HT-29 (cell line): ENCODE data around the gene GNG7. TPM values are rescaled to one million over a fixed set of nuclear protein-coding genes. Genes with fewer than 3 reads are reported as not detected.
"Not testable (repeated sequence)": the region's sequence is repeated elsewhere in the genome, so short reads cannot be mapped to it uniquely, and the experiment has no call there.

Experiments used
- DNase-seq: peaks from one replicate; pipeline ENCODE4 v3.0.0-alpha.2; 2015; ENCODE audit warnings: low spot score
- total RNA-seq: library from RNA; depleted of rRNA; stranded (reverse); fragments of >200 nt; shearing (Covaris generic); gene quantifications from 2 replicates; pipeline ENCODE4 v1.2.3, GENCODE V29; 2014

GNG7 gene
- total RNA-seq, 1 experiment from 2014 or later: 0.23 TPM

DNA sequence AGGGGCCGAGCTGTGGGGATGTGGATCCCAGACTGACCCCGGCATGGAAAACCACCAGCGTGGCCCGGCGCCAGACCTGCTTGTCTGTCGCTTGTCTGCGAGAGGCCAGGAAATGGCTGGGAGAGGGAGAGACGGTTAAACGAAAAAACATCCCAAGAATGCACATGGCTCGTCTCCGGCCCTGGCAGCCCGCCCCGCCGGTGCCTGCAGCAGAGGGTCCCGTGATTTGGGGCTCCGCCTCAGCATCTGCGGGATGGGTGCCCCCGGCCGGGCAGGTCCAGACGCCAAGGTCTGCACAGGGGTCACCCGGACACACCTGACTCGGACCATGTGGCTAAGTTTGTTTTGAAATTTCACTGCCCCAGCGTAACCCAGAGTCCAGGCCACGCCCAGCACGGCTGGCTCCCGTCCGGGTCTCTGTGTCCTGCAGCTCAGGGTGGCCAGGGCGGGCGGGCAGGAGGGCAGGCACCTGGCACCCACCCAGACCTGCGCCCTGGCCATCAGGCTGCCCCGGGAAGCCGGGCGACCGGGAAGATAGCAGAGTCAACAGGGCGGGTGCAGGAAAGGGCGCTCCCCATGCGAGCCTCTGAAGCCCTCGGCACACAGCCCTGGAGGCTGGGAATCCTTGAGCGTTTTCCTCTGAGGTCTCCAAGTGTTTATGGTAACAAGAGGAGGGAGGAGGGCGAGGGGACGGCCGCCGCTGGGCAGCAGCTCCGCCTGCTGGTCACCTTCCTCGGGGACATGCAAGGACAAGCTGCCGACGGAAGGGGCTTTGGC is 123.4 kb downstream of the GNG7 start:
- DNase-seq: peak; percentile 85

DNA sequence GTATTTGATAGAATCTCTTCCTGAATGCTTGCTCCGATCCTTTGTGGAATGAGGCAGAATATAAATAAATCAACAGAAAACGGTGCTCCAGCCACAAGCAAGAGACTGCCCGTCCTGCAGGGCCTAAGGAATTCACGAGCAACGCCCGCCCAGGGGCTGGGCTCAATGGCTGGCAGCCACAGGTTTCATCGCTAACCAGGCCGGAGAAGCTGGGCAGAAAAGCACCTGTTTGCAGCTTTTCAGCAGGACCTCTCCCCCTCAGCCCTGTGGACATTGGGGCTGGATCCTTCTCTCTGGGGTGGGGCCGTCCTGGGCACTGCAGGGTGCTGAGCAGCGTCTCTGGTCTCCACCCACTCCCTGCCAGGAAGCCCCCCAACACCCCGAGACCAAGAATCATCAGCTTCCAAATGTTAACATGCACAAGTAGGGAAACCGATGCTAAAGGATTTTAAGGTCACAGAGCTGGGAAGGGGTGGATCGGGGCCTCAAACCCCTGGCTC is 124.1 kb downstream of the GNG7 start:
- peak; percentile 51 for DNase-seq

- no peak for DNase-seq
These were observed 124.7 kb downstream of the GNG7 start for GRCh38 chr19:2577722-2578335.

- DNase-seq: no peak
These were observed 126.6 kb downstream of the GNG7 start for GRCh38 chr19:2575734-2576481.

DNA sequence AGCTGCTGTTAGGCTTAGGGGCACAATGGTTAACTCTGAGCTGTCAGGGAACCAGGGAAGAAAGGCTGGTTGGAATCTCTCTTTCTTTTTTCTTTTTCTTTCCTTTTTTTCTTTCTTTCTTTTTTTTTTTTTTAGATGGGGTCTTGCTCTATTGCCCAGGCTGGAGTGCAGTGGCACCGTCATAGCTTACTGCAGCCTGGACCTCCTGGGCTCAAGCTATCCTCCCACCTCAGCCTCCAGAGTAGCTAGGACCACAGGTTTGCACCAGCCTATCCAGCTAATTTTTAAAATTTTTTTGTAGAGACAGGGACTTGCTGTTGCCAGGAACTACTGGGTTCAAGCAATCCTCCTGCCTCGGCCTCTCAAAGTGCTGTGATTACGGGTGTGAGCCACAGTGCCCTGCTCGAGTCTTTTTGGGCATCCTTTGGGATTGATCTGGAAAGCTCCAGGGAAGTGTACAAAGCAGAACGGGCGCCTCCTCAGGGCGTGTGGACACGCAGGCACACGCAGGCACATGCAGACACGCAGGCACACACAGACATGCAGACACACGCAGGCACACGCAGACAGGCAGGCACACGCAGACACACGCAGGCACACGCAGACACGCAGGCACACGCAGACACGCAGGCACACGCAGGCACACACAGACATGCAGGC is 127.4 kb downstream of the GNG7 start:
- DNase-seq: no peak

- no peak for DNase-seq
These were observed 128.0 kb downstream of the GNG7 start for GRCh38 chr19:2574478-2574931.

DNA sequence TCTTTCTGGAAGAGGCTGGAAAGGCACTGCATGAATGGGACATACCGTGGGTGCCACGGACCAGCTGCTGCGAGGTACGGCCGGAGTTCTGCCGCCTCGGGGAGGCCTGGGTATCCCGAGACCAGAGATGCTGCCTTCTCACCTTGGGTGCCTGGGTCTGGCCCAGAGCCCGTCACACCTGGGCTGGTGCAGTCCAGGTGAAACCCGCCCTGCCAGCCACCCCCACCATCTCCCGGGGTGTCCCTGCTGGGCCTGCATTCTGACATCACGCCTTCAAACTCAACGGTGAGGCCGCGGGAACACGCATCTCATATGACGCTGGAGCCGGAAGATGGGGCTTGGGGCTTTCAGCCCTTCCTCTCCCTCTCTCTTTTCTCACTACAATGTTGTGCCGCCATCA is 128.6 kb downstream of the GNG7 start:
- no peak for DNase-seq

DNA sequence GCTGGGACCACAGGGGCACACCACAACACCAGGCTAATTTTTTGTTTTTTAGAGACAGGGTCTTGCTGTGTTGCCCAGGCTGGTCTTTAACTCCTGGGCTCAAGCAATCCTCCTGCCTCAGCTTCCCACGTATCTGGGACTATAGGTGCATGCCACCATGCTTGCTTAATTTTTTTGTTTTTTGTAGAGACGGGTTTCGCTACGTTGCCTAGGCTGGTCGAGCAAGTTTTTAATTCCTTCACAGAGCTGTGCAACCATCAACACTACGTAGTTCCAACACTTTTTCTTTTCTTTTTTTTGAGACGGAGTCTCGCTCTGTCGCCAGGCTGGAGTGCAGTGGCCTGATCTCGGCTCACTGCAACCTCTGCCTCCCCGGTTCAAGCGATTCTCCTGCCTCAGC is 130.3 kb downstream of the GNG7 start:
- DNase-seq: not testable (repeated sequence)

GRCh38 chr19:2569596-2570465 is 132.7 kb downstream of the GNG7 start:
- no peak for DNase-seq

GRCh38 chr19:2567996-2568395 is 134.5 kb downstream of the GNG7 start:
- no peak for DNase-seq

DNA sequence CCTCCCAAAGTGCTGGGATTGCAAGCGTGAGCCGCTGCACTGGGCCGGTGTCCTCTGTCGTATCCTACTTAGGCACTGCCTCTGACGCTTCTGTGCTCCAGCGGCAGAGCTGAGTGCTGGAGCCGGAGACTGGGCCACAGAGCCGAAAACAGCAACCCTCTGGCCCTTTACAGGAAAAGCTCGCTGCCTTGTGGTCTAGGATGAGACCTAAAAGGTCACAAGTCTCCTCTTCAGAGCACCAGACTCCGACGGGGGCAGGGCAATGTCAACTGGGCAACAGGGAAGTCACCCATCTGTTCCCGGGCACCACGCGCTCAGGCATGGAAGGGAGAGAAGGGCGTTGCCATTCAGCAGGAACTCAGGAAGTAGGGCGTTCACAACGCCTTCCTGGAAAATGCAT is 134.9 kb downstream of the GNG7 start:
- no peak for DNase-seq

GRCh38 chr19:2563546-2563945 is 138.9 kb downstream of the GNG7 start:
- not testable (repeated sequence) for DNase-seq

DNA sequence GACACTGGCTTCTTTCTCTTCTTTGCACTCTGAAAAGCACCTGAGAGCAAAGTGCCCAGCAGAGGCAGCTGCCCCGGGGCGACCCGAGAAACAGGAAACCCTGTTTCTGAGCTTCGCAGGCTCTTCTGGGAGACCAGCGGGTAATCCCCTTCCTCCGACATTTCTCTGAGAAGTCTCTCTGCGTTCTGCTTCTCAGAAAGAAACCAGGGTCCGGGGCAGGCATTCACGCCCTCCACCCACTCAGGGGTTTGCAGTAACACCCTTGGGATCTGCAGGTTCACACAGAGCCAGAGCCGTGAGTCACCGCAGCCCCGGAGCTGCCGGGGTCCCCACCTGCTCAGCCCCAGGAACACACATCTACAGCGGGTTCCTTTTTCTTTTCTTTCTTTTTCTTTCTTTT is 140.6 kb downstream of the GNG7 start:
- DNase-seq: no peak

DNA sequence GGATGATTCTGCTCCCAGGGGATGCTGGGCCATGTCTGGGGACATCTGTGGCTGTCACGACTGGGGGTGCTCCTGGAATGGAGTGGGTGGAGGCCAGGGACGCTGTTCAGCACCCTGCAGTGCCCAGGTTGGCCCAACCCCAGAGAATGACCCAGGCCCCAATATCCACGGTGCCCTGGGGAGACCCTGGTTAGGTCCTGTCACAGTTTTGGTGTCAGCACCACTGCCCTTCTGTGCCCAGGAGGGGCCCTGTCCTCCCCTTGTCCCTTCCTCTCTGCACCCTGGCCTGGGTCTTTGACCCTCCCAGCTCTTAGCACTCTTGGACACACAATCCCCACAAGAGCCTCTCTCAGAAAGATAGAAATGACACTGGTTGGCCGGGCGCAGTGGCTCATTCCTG is 141.3 kb downstream of the GNG7 start:
- DNase-seq: no peak

DNA sequence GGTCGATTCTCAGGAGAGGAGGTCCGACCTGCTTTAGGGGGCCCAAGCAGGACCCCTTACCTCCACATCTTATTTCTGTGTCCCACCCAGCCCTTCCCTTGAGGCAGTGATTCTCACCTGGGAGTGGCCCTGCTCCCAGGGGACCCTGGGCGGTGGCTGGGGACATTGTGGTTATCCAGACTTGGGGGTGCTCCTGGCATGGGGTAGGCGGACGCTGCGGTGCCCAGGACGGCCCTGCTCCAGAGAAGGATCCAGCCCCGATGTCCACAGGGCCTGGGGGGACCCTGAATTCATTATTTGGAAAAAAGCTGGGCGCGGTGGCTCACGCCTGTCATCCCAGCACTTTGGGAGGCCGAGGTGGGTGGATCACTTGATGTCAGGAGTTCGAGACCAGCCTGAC is 142.1 kb downstream of the GNG7 start:
- no peak for DNase-seq

DNA sequence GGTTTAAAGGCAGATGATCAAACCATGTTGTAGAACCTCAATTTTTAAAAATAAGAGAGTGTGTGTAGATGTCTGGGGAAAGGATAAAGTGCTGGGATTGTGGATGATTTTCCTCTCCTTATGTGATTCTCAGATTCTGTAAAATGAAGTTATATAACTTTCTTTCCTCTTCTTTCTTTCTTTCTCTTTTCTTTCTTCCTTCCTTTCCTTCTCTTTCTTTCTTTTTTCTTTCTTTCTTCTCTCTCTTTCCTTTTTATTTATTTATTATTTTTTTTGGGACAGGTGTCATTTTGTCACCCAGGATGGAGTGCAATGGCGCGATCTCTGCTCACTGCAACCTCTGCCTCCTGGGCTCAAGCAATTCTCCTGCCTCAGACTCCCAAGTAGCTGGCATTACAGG is 144.0 kb downstream of the GNG7 start:
- no peak for DNase-seq

DNA sequence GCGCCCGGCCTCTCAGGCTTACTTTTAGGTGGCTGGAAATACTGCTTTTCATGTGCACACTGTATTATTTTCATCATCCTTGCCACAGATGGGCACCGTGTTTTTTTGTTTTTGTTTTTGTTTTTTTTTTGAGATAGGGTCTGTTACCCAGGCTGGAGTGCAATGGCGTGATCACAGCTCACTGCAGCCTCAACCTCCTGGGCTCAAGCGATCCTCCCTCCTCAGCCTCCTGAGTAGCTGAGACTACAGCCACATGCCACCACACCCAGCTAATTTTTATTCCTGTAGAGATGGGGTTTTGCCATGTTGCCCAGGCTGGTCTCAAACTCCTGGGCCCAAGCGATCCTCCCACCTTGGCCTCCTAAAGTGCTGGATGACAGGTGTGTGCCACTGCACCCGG is 144.4 kb downstream of the GNG7 start:
- not testable (repeated sequence) for DNase-seq

DNA sequence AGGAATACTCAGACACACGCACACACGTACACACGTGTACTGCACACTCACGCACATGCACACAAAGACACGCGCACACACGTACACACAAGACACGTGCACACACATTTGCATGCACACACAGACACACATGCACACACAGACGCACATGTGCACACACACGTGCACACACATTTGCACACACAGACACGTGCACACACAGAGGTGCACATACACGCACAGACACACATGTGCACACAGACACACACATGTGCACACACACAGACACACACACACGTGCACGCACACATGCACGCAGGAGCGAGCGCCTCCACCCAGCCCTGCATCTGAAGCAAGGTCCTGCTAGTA is 145.4 kb downstream of the GNG7 start:
- DNase-seq: no peak

DNA sequence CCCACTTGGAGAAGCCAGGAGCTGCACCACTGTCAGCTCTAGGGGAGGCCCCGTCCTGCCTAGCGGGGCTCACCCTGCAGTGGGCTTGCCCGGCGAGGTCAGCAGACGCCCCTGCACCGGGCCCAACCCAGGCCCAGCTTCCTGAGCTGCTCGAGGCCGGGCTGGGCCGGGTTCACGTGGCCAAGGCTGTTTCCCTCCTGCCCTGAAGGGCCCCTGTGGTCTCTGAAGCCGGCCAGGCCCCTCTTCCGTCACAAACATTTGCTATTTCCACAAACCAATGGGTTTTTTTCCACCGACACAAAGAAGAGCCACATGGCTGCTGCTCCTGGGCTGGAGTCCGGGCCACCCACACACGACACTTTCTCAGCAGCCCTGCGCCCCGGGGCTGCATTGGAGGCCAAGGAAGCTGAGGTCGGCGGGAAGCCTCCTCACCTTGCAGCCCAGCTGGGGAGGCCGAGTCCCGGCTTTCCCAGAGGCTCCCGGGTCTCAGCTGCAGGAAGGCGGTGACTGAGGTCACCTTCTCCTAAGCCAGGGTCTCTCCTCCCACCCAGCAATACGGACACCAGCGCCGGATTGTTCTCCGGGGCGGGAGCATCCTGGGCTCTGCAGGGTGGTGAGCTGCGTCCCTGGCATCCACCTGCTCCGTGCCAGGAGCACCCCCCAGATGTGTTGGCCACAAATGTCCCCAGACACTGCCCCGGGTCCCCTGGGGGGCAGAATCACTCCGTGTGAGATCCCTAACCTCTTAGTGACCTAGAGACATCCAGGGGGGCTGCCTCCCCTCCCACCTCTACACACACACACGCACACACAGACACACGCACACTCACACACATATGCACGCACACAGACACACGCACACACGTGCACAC is 146.0 kb downstream of the GNG7 start:
- DNase-seq: no peak
